ENCODE data around the gene TMEM116.

DNA sequence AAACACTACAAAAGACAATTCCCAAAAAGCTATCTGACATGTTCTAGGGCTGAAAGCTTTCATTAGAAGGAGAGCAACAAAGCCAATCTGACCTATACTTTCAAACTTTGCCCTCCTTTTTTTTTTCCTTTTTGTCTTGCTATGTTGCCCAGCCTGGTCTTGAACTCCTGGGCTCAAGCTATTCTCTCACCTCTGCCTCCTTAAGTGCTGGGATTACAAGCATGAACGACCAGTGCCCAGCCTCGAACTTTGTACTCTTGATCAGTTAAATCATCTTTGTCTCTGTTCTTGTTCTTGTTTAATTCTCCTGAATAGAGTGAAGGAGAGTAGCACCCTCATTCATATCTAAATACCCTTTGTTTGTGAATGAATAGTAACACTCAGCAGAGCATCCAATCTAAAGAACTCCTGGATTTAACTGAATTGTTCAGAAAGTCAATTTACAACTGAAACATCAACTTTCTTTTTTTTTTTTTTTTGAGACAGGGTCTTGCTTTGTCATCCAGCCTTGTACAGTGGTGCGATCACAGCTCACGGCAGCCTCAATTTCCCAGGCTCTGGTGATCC, 22.3 kb upstream of the TMEM116 start:
- TF ChIP-seq POLR2AphosphoS5 (IDR thresholded peaks at IDR 0.05; ENCODE audit: insufficient read depth in 1 of 2, low read depth in 1 of 2) (no peak), CTCF (IDR thresholded peaks at IDR 0.05) (no peak), POLR2A (IDR thresholded peaks at IDR 0.05) (no peak)
